HepG2 (cell line): Measurements from ENCODE around the gene GDF9.

ENCODE experiments used
- CHD2 ChIP-seq: IDR thresholded peaks from 2 replicates; pipeline ENCODE4 v1.6.1; 2011; ENCODE audit warnings: low read depth, low read length, improper control_type of control experiment
- MTA3 ChIP-seq: sonication (generic); formaldehyde crosslinking; IDR thresholded peaks from 2 replicates; pipeline ENCODE4 v1.4.0; 2020; ENCODE audit warnings: missing genetic modification reagents
- NFIC ChIP-seq: IDR thresholded peaks from 2 replicates; pipeline ENCODE4 v1.6.1; 2012; ENCODE audit warnings: mild to moderate bottlenecking, low read length, inconsistent platforms
- PHF20 ChIP-seq: sonication (generic); formaldehyde crosslinking; IDR thresholded peaks from 2 replicates; pipeline ENCODE4 v1.5.0; 2020; ENCODE audit warnings: mild to moderate bottlenecking, missing genetic modification reagents
- POLR2A ChIP-seq, 2 experiments: IDR thresholded peaks; 2 replicates each; pipeline ENCODE4 v1.6.1; 2011; ENCODE audit warnings: low read depth in 2 of 2, low read length in 2 of 2, mild to moderate bottlenecking in 1 of 2, moderate library complexity in 1 of 2; ENCODE audit not compliant: insufficient read depth in 1 of 2
- STAT5B ChIP-seq: sonication (generic); formaldehyde crosslinking; IDR thresholded peaks from 2 replicates; pipeline ENCODE4 v1.4.0; 2020; ENCODE audit warnings: missing genetic modification reagents
- TF ChIP-seq, protein P1 (sequence below): sonication (generic); formaldehyde crosslinking; IDR thresholded peaks from 2 replicates; pipeline ENCODE4 v1.5.0; 2020; ENCODE audit warnings: mild to moderate bottlenecking, missing genetic modification reagents, moderate library complexity
- TF ChIP-seq, protein P2 (sequence below): fragments of 450-650 bp; IDR thresholded peaks from 2 replicates; pipeline ENCODE4 v1.6.1; 2017; ENCODE audit warnings: mild to moderate bottlenecking

DNA sequence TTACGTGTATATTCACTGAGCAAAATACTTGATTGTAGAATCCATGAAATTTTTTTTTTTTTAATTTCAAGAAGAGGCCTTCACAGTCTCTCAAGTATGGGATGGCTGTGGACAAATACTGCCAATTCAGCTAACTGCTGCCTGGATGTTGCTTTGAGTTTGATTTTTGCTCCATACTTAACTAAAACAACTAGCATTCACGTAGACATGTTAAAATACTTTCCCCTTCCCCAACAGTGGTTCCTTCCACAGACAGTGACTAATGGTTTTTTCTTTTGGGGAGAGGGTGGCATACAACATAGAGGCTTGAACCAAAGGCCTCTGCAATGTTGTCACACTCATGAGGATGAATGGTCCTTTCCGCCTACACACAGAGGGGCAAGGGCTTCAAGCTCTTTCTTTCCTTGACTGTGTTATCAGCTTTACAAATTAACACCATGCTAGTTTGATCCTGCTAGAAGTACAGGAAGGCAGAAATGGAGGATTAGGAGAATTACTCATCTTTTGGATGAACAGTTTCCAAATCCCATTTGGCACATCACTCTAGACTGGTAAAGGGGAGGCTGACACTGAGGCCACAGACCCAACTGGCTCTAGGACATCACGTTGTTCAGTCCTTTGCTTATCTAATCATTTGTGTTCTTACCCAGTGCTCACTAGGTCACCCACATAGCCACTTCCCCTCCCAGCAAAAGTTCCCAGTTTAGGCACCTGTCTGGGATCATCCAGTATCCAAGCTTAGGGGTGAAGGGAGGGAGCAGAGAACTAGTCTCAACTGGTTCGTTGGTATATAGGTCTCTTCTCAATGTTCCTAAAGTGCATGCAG lies 5.4 kb upstream of the GDF9 start:
- TF ChIP-seq, protein P1, sequence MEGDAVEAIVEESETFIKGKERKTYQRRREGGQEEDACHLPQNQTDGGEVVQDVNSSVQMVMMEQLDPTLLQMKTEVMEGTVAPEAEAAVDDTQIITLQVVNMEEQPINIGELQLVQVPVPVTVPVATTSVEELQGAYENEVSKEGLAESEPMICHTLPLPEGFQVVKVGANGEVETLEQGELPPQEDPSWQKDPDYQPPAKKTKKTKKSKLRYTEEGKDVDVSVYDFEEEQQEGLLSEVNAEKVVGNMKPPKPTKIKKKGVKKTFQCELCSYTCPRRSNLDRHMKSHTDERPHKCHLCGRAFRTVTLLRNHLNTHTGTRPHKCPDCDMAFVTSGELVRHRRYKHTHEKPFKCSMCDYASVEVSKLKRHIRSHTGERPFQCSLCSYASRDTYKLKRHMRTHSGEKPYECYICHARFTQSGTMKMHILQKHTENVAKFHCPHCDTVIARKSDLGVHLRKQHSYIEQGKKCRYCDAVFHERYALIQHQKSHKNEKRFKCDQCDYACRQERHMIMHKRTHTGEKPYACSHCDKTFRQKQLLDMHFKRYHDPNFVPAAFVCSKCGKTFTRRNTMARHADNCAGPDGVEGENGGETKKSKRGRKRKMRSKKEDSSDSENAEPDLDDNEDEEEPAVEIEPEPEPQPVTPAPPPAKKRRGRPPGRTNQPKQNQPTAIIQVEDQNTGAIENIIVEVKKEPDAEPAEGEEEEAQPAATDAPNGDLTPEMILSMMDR (CRISPR knock-in tag): no peak
- TF ChIP-seq CHD2 (no peak), STAT5B (CRISPR knock-in tag) (no peak), PHF20 (CRISPR knock-in tag) (no peak), POLR2A (IDR thresholded peaks at IDR 0.05; ENCODE audit: insufficient read depth in 1 of 2, low read depth in 2 of 2, low read length in 2 of 2) (no peak), MTA3 (CRISPR knock-in tag) (no peak), NFIC (no peak)
- TF ChIP-seq, protein P2, sequence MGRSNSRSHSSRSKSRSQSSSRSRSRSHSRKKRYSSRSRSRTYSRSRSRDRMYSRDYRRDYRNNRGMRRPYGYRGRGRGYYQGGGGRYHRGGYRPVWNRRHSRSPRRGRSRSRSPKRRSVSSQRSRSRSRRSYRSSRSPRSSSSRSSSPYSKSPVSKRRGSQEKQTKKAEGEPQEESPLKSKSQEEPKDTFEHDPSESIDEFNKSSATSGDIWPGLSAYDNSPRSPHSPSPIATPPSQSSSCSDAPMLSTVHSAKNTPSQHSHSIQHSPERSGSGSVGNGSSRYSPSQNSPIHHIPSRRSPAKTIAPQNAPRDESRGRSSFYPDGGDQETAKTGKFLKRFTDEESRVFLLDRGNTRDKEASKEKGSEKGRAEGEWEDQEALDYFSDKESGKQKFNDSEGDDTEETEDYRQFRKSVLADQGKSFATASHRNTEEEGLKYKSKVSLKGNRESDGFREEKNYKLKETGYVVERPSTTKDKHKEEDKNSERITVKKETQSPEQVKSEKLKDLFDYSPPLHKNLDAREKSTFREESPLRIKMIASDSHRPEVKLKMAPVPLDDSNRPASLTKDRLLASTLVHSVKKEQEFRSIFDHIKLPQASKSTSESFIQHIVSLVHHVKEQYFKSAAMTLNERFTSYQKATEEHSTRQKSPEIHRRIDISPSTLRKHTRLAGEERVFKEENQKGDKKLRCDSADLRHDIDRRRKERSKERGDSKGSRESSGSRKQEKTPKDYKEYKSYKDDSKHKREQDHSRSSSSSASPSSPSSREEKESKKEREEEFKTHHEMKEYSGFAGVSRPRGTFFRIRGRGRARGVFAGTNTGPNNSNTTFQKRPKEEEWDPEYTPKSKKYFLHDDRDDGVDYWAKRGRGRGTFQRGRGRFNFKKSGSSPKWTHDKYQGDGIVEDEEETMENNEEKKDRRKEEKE: no peak
